DOHH2 (cell line): ENCODE measurements around the gene CFAP221.
"Not testable (repeated sequence)": the region's sequence is repeated elsewhere in the genome, so short reads cannot be mapped to it uniquely, and the experiment has no call there.

ENCODE experiments used
- H3F3A ChIP-seq: fragments of 200-600 bp; sonication (generic), shearing (Covaris generic); 2 replicates; pipeline ENCODE4 v1.6.0; 2016; ENCODE audit warnings: antibody characterized with exemption, mild to moderate bottlenecking; ENCODE audit not compliant: control insufficient read depth, insufficient read depth
- H3K27ac ChIP-seq: fragments of 200-600 bp; sonication (generic); 2 replicates; pipeline ENCODE4 v1.5.1; 2014; ENCODE audit warnings: low read depth, mild to moderate bottlenecking, low read length, moderate library complexity
- H3K27me3 ChIP-seq: fragments of 200-600 bp; sonication (generic); 2 replicates; pipeline ENCODE4 v1.6.1; 2014; ENCODE audit warnings: mild to moderate bottlenecking, low read length, mixed read lengths; ENCODE audit not compliant: control insufficient read depth
- H3K36me3 ChIP-seq: fragments of 200-600 bp; sonication (generic); 2 replicates; pipeline ENCODE4 v1.6.1; 2014; ENCODE audit warnings: mild to moderate bottlenecking, low read length, moderate library complexity, mixed read lengths; ENCODE audit not compliant: control insufficient read depth
- H3K4me1 ChIP-seq: fragments of 200-600 bp; sonication (generic); 2 replicates; pipeline ENCODE4 v1.6.1; 2014; ENCODE audit warnings: mild to moderate bottlenecking, low read length, mixed read lengths; ENCODE audit not compliant: control insufficient read depth
- H3K4me2 ChIP-seq: fragments of 200-600 bp; sonication (generic); 2 replicates; pipeline ENCODE4 v1.6.0; 2014; ENCODE audit warnings: mild to moderate bottlenecking, low read length, moderate library complexity
- H3K4me3 ChIP-seq: fragments of 200-600 bp; sonication (generic); 2 replicates; pipeline ENCODE4 v1.5.1; 2014; ENCODE audit warnings: mild to moderate bottlenecking, low read length, mixed read lengths
- H3K79me2 ChIP-seq: fragments of 200-600 bp; sonication (generic); 2 replicates; pipeline ENCODE4 v1.6.1; 2014; ENCODE audit warnings: mild to moderate bottlenecking, low read length, mixed read lengths; ENCODE audit not compliant: control insufficient read depth
- H3K9me2 ChIP-seq: fragments of 200-600 bp; sonication (generic); replicated peaks from 2 replicates; pipeline ENCODE4 v1.6.1; 2014; ENCODE audit warnings: mild to moderate bottlenecking, low read length, mixed read lengths; ENCODE audit not compliant: control insufficient read depth
- H3K9me3 ChIP-seq: fragments of 200-600 bp; sonication (generic); 2 replicates; pipeline ENCODE4 v1.6.1; 2014; ENCODE audit warnings: antibody characterized with exemption, low read length, mixed read lengths; ENCODE audit not compliant: control insufficient read depth, insufficient read depth
- H4K20me1 ChIP-seq: fragments of 200-600 bp; sonication (generic); 2 replicates; pipeline ENCODE4 v1.6.0; 2014; ENCODE audit warnings: low read depth, mild to moderate bottlenecking, antibody characterized with exemption, low read length, moderate library complexity; ENCODE audit not compliant: control insufficient read depth, insufficient read depth
- CTCF ChIP-seq: fragments of 200-600 bp; sonication (generic); IDR thresholded peaks from one replicate; pipeline ENCODE4 v1.5.1; 2014; ENCODE audit warnings: antibody characterized with exemption, mild to moderate bottlenecking, low read depth, low read length; ENCODE audit not compliant: poor library complexity, severe bottlenecking
- EZH2phosphoT487 ChIP-seq: fragments of 200-600 bp; sonication (generic); IDR thresholded peaks from 2 replicates; pipeline ENCODE4 v1.6.1; 2017; ENCODE audit warnings: borderline replicate concordance, mild to moderate bottlenecking, antibody characterized with exemption, low read length, moderate library complexity, mixed read lengths

CFAP221 gene

DNA sequence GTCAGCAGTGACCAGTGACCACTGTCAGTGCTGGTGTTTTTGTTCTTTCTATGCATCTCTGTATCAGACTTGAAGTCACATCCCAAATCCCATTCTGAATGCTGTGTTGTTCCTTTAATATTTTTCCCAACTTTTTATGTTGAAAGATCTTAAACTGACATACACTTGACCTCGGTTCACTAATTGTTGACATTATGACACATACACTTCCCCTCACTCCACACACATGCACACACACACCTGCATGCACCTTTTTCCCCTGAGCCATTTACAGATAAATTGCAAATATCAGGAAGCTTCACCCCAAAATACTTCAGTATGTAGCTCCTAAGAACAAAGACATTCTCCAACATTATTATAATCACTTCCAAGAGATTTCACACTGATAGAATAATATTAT is 62.4 kb downstream of the CFAP221 start:
- no peak for TF ChIP-seq CTCF
- no peak for TF ChIP-seq EZH2phosphoT487
- H3K79me2 ChIP-seq, result no peaks in the 10 kb centered on the region
- H3K27ac ChIP-seq, result no peak overlapping the region
- no peaks in the 10 kb centered on the region for H4K20me1 ChIP-seq
- H3K4me1 ChIP-seq, result no peaks in the 10 kb centered on the region
- H3F3A ChIP-seq, result no peaks in the 10 kb centered on the region
- H3K9me3 ChIP-seq, result no peaks in the 10 kb centered on the region
- H3K4me3 ChIP-seq, result no peak overlapping the region
- peaks cover 11% of the 10 kb centered on the region; the same call in 1 of the 2 replicates for H3K27me3 ChIP-seq
- H3K4me2 ChIP-seq, result no peak overlapping the region
- no peaks in the 10 kb centered on the region for H3K36me3 ChIP-seq
- no peaks in the 10 kb centered on the region for H3K9me2 ChIP-seq

GRCh38 chr2:119608553-119608952 is 64.3 kb downstream of the CFAP221 start:
- Histone ChIP-seq H3K36me3 (no peaks in the 10 kb centered on the region), H3K4me2 (no peak overlapping the region), H3K79me2 (no peaks in the 10 kb centered on the region), H3K27ac (no peak overlapping the region), H4K20me1 (no peaks in the 10 kb centered on the region), H3K4me3 (no peak overlapping the region), H3K27me3 (peaks cover 11% of the 10 kb centered on the region; the same call in 1 of the 2 replicates), H3K9me3 (no peaks in the 10 kb centered on the region; the same call in 1 of the 2 replicates), H3F3A (no peaks in the 10 kb centered on the region), H3K9me2 (no peaks in the 10 kb centered on the region), H3K4me1 (no peaks in the 10 kb centered on the region)
- no peak for TF ChIP-seq CTCF
- TF ChIP-seq EZH2phosphoT487, result no peak

DNA sequence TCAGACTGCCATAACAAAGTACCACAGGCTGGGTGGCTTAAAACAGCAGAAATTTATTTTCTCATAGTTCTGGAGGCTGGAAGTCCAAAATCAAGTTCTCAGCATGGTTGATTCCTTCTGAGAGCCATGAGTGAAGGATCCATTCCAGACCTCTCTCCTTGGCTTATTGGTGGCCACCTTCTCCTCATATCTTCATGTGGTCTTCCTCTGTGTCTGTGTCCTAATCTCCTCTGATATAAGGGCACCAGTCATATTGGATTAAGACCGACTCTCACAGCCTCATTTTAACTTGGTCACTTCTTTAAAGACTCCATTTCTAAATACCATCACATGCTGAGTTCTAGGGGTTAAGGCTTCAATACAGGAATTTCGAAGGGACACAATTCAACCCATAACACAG is 65.1 kb downstream of the CFAP221 start:
- Histone ChIP-seq H3F3A (no peaks in the 10 kb centered on the region), H3K36me3 (no peaks in the 10 kb centered on the region), H3K9me3 (no peaks in the 10 kb centered on the region; the same call in 1 of the 2 replicates), H3K79me2 (no peaks in the 10 kb centered on the region), H4K20me1 (no peaks in the 10 kb centered on the region), H3K9me2 (no peaks in the 10 kb centered on the region), H3K4me1 (no peaks in the 10 kb centered on the region), H3K4me3 (no peak overlapping the region), H3K4me2 (no peak overlapping the region), H3K27me3 (peaks cover 11% of the 10 kb centered on the region; the same call in 1 of the 2 replicates), H3K27ac (no peak overlapping the region)
- TF ChIP-seq EZH2phosphoT487 (no peak), CTCF (no peak)

- not testable (repeated sequence) for H3K9me2 ChIP-seq, H3K4me1 ChIP-seq, H3K79me2 ChIP-seq, H3K4me2 ChIP-seq, H3F3A ChIP-seq, H3K27ac ChIP-seq, H3K9me3 ChIP-seq, H4K20me1 ChIP-seq, H3K4me3 ChIP-seq, H3K36me3 ChIP-seq, H3K27me3 ChIP-seq
These were observed 69.9 kb downstream of the CFAP221 start for GRCh38 chr2:119614140-119614539.
